Adrenal gland (tissue), 12 donors: Measurements from ENCODE around the gene CAVIN1. TPM values are rescaled to one million over a fixed set of nuclear protein-coding genes. Genes with fewer than 3 reads are reported as not detected.
A peak's percentile ranks its signal among the peaks of the same experiment; 100 is the strongest.

Experiments used
- DNase-seq, 7 donors: peaks; one replicate each; pipeline ENCODE4 v3.0.0-alpha.2; 2019 to 2020
- H3K27ac ChIP-seq, 5 donors: fragments of 200-600 bp; sonication (generic) in 4 of 5; 1 replicate in 3 of 5; 2 replicates in 2 of 5; pipeline versions ENCODE4 v1.5.1 to v1.8.0; 2016 to 2020; ENCODE audit warnings: mild to moderate bottlenecking in 1 of 5
- H3K27me3 ChIP-seq: fragments of 200-600 bp; 2 replicates; pipeline ENCODE4 v1.8.0; 2021
- H3K36me3 ChIP-seq, 2 donors: fragments of 200-600 bp; replicated peaks in 1 of 2; 1 replicate in 1 of 2; 2 replicates in 1 of 2; pipeline versions ENCODE4 v1.5.1 to v1.8.0; 2018 to 2022
- H3K4me1 ChIP-seq, 2 donors: fragments of 200-600 bp; replicated peaks in 1 of 2; 1 replicate in 1 of 2; 2 replicates in 1 of 2; pipeline versions ENCODE4 v1.5.1 to v1.8.0; 2018 to 2021
- H3K4me3 ChIP-seq, 4 donors: fragments of 200-600 bp; sonication (generic) in 3 of 4; one replicate each; pipeline ENCODE4 v1.5.1; 2016 to 2018
- H3K9me3 ChIP-seq, 3 donors: fragments of 200-600 bp; sonication (generic) in 1 of 3; replicated peaks in 1 of 3; 1 replicate in 2 of 3; 2 replicates in 1 of 3; pipeline versions ENCODE4 v1.5.1 to v1.8.0; 2016 to 2021
- POLR2A ChIP-seq, 2 donors: fragments of 450-650 bp; IDR thresholded peaks; one replicate each; pipeline ENCODE4 v1.6.1; 2017; ENCODE audit warnings: antibody characterized with exemption in 2 of 2, mild to moderate bottlenecking in 2 of 2, moderate library complexity in 1 of 2
- WGBS, 4 donors: extraction: QIAGEN DNeasy Blood & Tissue Kit in 2 of 4; methylation state at CpG; one replicate each; pipeline versions ENCODE4 v1.1.5 to v1.1.7; 2013 to 2017; 5-methylcytosine and 5-hydroxymethylcytosine counted together
- intact Hi-C, 2 donors: fragments of 100-400 bp; cut with DNase I; formaldehyde crosslinking; loops; one replicate each; pipeline versions ENCODE4 v1.14.1 to v1.15.0; 2022 to 2023
- polyA plus RNA-seq, 3 donors: library from polyadenylated mRNA; stranded (reverse); fragments of 200-250 nt in 2 of 3; fragments of 350-450 nt in 1 of 3; fragmentation: Illumina TruSeq in 1 of 3; extraction: RNeasy Lipid Tissue Mini Kit (QIAGEN cat#74804) in 1 of 3; gene quantifications; one replicate each; pipeline ENCODE4 v1.2.3, GENCODE V29; 2013 to 2014
- total RNA-seq, 9 donors: library from RNA; depleted of rRNA in 4 of 9; stranded (reverse); fragments of >200 nt in 4 of 9; fragments of 120-200 nt in 1 of 9; fragmentation: NEBNext Ultra II Directional in 1 of 9; extraction: Animal tissue kit (Norgen Biotek cat#: 25700) in 1 of 9; gene quantifications; one replicate each; pipeline versions ENCODE4 v1.1.0 to v1.2.4, GENCODE V29; 2013 to 2023
- TF ChIP-seq, protein P1 (sequence below), 6 experiments: fragments of 450-650 bp in 4 of 6; fragments of 200-600 bp in 2 of 6; sonication (generic) in 1 of 6; IDR thresholded peaks; 1 replicate in 5 of 6; 2 replicates in 1 of 6; pipeline versions ENCODE4 v1.5.1 to v1.8.0; 2016 to 2021; ENCODE audit warnings: antibody characterized with exemption in 6 of 6, mild to moderate bottlenecking in 2 of 6, moderate library complexity in 1 of 6
- donor health status: healthy with polysubstance abuse.
- donor health status: Bipolar disorder and iron deficiency.
- donor health status: DM: yes; HTN: yes; CAD: no.
- donor health status: DM: no; HTN: no; CAD: no.
- donor health status: DM: no; HTN: no; CAD: no.
- donor health status: DM: yes; HTN: yes; CAD: no.

The CAVIN1 gene
- total and polyA plus RNA-seq, 12 donors: 13.1 to 206 (median 132) TPM

DNA sequence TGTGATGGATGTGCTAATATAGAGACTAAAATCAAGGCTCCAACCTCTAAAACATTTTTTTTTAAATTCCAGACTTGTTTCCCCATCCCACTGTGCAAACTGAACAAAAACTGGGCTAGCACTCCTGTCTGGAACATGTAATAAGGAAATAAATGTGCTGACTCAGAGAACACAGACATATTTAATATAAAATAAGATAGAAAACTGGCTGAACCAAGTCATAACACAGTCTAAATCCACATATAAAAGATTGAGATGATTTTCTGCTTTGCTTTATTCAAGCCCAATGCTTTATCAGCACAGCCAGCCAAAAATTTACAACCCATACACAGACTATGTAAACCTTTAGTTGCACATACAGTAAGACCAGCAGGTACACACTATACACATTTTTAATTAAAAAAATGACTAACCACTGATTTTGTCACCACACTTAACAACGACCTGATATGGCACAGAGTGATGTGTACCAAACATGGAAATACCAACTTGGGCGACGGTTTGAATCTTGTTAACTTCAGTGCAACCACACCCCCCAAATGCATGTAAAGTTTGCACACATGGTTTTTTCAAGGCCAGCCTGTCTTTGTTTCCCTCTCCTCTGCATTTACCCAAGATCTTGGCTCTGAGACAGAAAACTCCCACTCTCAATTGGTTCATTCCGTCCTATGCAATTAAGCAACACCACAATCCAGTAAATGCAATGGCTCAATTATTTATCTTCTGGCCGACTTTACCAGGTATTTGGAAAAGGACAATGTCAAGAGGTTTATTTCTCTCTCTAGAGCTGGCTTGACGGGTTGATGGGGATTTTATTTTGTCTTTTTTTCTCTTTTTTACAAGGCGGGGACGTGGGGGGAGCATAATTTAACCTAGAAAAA lies 36.0 kb downstream of the CAVIN1 start:
- H3K9me3 ChIP-seq: no peaks in the 10 kb centered on the region
- no peaks in the 10 kb centered on the region for H3K36me3 ChIP-seq
- 0 to 6% (median 2%) methylated on average over 8 of the region's 8 CpGs for WGBS, 4 donors
- H3K4me1 ChIP-seq: peaks cover 15 to 56% of the 10 kb centered on the region in 2 donors
- no peaks in the 10 kb centered on the region for H3K27me3 ChIP-seq
- TF ChIP-seq, protein P1, sequence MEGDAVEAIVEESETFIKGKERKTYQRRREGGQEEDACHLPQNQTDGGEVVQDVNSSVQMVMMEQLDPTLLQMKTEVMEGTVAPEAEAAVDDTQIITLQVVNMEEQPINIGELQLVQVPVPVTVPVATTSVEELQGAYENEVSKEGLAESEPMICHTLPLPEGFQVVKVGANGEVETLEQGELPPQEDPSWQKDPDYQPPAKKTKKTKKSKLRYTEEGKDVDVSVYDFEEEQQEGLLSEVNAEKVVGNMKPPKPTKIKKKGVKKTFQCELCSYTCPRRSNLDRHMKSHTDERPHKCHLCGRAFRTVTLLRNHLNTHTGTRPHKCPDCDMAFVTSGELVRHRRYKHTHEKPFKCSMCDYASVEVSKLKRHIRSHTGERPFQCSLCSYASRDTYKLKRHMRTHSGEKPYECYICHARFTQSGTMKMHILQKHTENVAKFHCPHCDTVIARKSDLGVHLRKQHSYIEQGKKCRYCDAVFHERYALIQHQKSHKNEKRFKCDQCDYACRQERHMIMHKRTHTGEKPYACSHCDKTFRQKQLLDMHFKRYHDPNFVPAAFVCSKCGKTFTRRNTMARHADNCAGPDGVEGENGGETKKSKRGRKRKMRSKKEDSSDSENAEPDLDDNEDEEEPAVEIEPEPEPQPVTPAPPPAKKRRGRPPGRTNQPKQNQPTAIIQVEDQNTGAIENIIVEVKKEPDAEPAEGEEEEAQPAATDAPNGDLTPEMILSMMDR (IDR thresholded peaks at IDR 0.05): no peak
- no peak for TF ChIP-seq POLR2A (IDR thresholded peaks at IDR 0.05)
- peak overlapping the region; percentile 96 to 100 (median 98) for H3K27ac ChIP-seq
- intact Hi-C loops: no loop called here
- peak overlapping the region in 3 of 4 donors; percentile 20 to 75 (median 70) for H3K4me3 ChIP-seq
- DNase-seq: peak in 1 of 7 donors; percentile 54

DNA sequence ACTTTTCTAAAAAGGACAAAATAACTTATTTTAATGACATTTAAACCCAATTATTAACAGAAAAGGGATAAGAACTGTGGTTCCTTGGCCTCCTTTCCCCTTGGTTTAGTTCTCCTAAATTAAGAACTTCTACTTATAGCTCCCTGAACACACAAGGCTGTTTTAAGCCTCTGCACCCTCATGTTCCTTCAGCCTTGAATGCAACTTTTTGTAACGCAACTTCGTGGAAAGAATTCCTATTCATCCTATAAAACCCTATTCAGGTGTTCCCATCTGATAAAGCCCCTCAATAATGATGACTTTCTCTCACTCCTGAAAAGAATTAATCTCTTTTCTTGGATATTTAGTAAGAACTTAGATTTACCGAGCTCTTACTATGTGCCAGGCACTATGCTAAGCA lies 41.2 kb downstream of the CAVIN1 start:
- H3K27ac ChIP-seq: peak overlapping the region in 3 of 5 donors; percentile 14 to 53 (median 48)
- intact Hi-C loops: no loop called here
- H3K4me3 ChIP-seq: no peak overlapping the region
- TF ChIP-seq POLR2A (IDR thresholded peaks at IDR 0.05): no peak
- TF ChIP-seq, protein P1 (IDR thresholded peaks at IDR 0.05): no peak
- no peaks in the 10 kb centered on the region for H3K27me3 ChIP-seq
- 46 to 66% (median 56%) methylated on average over 3 of the region's 3 CpGs for WGBS, 4 donors
- H3K4me1 ChIP-seq: peaks cover 39 to 95% of the 10 kb centered on the region in 2 donors
- H3K9me3 ChIP-seq: no peaks in the 10 kb centered on the region
- no peaks in the 10 kb centered on the region for H3K36me3 ChIP-seq
- DNase-seq: no peak

DNA sequence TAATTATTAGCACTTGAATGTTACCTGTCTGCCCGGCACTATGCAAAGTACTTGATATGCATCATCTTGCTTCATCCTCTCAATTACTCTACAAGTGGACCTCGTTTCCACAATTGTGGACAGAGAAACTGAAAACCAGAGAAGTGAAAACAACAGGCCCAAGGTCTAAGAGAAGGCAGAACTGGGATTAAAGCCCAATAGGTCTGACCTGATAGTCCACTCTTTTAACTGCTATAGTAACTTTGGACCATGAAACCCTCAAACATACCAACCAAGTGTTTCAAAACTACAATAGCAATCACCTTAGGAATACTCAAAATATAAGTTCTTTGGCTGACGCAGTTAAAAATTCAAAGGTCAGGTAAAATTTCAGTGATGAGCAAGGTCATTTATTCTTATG lies 42.1 kb downstream of the CAVIN1 start:
- no peaks in the 10 kb centered on the region for H3K27me3 ChIP-seq
- H3K36me3 ChIP-seq: no peaks in the 10 kb centered on the region
- H3K9me3 ChIP-seq: no peaks in the 10 kb centered on the region
- intact Hi-C loops: no loop called here
- 57 to 71% (median 63%) methylated on average over 3 of the region's 3 CpGs for WGBS, 4 donors
- H3K4me3 ChIP-seq: no peak overlapping the region
- no peak for DNase-seq
- TF ChIP-seq POLR2A (IDR thresholded peaks at IDR 0.05): no peak
- TF ChIP-seq, protein P1 (IDR thresholded peaks at IDR 0.05): no peak
- peaks cover 33 to 88% of the 10 kb centered on the region in 2 donors for H3K4me1 ChIP-seq
- H3K27ac ChIP-seq: peak overlapping the region in 3 of 5 donors; percentile 45 to 48 (median 48)

DNA sequence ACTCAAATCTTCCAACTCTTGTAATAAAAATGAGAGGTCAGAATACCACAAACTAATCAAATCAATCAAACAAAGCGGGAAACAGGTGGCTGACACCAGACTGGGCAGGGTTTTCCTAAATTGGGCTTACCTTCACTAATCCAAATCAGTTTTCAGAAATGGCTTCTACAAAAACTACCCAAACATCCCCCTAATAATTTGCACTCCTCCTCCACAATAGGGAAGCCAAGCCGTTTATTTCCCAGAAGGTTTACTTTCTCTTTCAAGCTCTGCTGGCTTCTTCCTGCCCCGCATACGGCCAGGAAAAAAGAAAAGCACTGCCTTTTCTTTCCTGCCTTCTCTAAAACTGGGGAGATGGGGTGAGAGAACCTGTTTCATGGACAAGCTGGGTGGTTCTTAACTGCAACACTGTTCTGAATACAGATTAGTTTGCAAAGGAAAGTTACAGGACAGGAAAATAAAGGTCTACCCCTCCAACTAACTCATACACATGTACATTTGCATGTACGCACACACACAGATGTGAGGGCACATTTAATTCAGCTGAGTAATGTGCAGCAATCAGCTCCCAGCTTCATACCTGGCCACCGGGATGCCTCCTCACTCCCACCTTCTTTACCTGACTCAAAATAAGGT lies 44.0 kb downstream of the CAVIN1 start:
- intact Hi-C loops: no loop called here
- H3K36me3 ChIP-seq: no peaks in the 10 kb centered on the region
- TF ChIP-seq, protein P1 (IDR thresholded peaks at IDR 0.05): no peak
- peak in 1 of 2 donors; percentile 9 for TF ChIP-seq POLR2A (IDR thresholded peaks at IDR 0.05)
- no peaks in the 10 kb centered on the region for H3K27me3 ChIP-seq
- peak overlapping the region in 2 of 4 donors; percentile 7 to 47 for H3K4me3 ChIP-seq
- H3K9me3 ChIP-seq: no peaks in the 10 kb centered on the region
- peak in 1 of 7 donors; percentile 45 for DNase-seq
- peaks cover 33 to 80% of the 10 kb centered on the region in 2 donors for H3K4me1 ChIP-seq
- H3K27ac ChIP-seq: peak overlapping the region in 4 of 5 donors; percentile 70 to 88 (median 82)
- 4 to 8% (median 6%) methylated on average over 6 of the region's 6 CpGs for WGBS, 4 donors
